Measurements from ENCODE around the gene ISG20.

ISG20 gene

GRCh38 chr15:88653200-88654064 lies 14.6 kb downstream of the ISG20 start:
- DNase-seq (ENCODE audit: low read depth in 2 of 2) = no peak

- DNase-seq (ENCODE audit: low read depth in 2 of 2) = no peak
Observed at GRCh38 chr15:88654430-88655102, 15.8 kb downstream of the ISG20 start.

GRCh38 chr15:88655103-88655553 lies 16.3 kb downstream of the ISG20 start:
- no peak for DNase-seq (ENCODE audit: low read depth in 2 of 2)

GRCh38 chr15:88655800-88656488 lies 17.1 kb downstream of the ISG20 start:
- DNase-seq (ENCODE audit: low read depth in 2 of 2) = no peak

- no peak for DNase-seq (ENCODE audit: low read depth in 2 of 2)
Observed at GRCh38 chr15:88656760-88657221, 18.0 kb downstream of the ISG20 start.

GRCh38 chr15:88657326-88658069 lies 18.7 kb downstream of the ISG20 start:
- no peak for DNase-seq (ENCODE audit: low read depth in 2 of 2)

GRCh38 chr15:88658070-88658965 lies 19.5 kb downstream of the ISG20 start:
- DNase-seq (ENCODE audit: low read depth in 2 of 2) = no peak

- DNase-seq (ENCODE audit: low read depth in 2 of 2) = no peak
Observed at GRCh38 chr15:88658972-88659931, 20.4 kb downstream of the ISG20 start.

- DNase-seq (ENCODE audit: low read depth in 2 of 2) = no peak
Observed at GRCh38 chr15:88661041-88661700, 22.4 kb downstream of the ISG20 start.

GRCh38 chr15:88661761-88662556 lies 23.1 kb downstream of the ISG20 start:
- DNase-seq (ENCODE audit: low read depth in 2 of 2) = no peak

GRCh38 chr15:88663141-88663621 lies 24.4 kb downstream of the ISG20 start:
- no peak for DNase-seq (ENCODE audit: low read depth in 2 of 2)

- DNase-seq (ENCODE audit: low read depth in 2 of 2) = no peak
Observed at GRCh38 chr15:88664151-88664778, 25.4 kb downstream of the ISG20 start.

- DNase-seq (ENCODE audit: low read depth in 2 of 2) = no peak
Observed at GRCh38 chr15:88674661-88675060, 35.8 kb downstream of the ISG20 start.

GRCh38 chr15:88678755-88679154 lies 39.9 kb downstream of the ISG20 start:
- DNase-seq (ENCODE audit: low read depth in 2 of 2) = no peak

GRCh38 chr15:88680241-88681001 lies 41.6 kb downstream of the ISG20 start:
- no peak for DNase-seq (ENCODE audit: low read depth in 2 of 2)

GRCh38 chr15:88681610-88682221 lies 42.9 kb downstream of the ISG20 start:
- no peak for DNase-seq (ENCODE audit: low read depth in 2 of 2)
